SK-N-SH (cell line): ENCODE results near the gene PCLO. TPM values are rescaled to one million over a fixed set of nuclear protein-coding genes. Genes with fewer than 3 reads are reported as not detected.

Source experiments
- CTCF ChIA-PET: fragments of 300-600, 350-600 bp; formaldehyde crosslinking; extraction: SDS; loops from one replicate; lab custom pipeline; 2021; lab: Yijun Ruan, JAX
- POLR2A ChIA-PET: fragments of 350-600 bp; sonication (Branson Sonifier 250); formaldehyde crosslinking; extraction: SDS; loops from one replicate; lab custom pipeline; 2020; ENCODE audit warnings: antibody characterized with exemption, inconsistent platforms; lab: Yijun Ruan, JAX
- DNase-seq: peaks from one replicate; pipeline ENCODE4 v3.0.0; 2012
- H2AFZ ChIP-seq: fragments of 200-600 bp; sonication (generic); 2 replicates; pipeline ENCODE4 v1.8.1; 2016; ENCODE audit warnings: antibody characterized with exemption, mild to moderate bottlenecking, low read depth
- H3F3A ChIP-seq: fragments of 200-600 bp; sonication (generic); replicated peaks from 2 replicates; pipeline ENCODE3; 2016; ENCODE audit warnings: antibody characterized with exemption, mild to moderate bottlenecking; ENCODE audit not compliant: insufficient read depth
- H3K27ac ChIP-seq, 2 experiments: fragments of 200-500 bp in 1 of 2; fragments of 200-600 bp in 1 of 2; sonication (Bioruptor generic) in 1 of 2; sonication (generic), shearing (Covaris generic) in 1 of 2; 2 replicates each; pipeline versions ENCODE4 v1.5.1 to v1.6.1; 2014 to 2016; ENCODE audit warnings: low read depth in 2 of 2, inconsistent platforms in 1 of 2, low read length in 1 of 2, mild to moderate bottlenecking in 1 of 2, mixed read lengths in 1 of 2
- H3K27me3 ChIP-seq: fragments of 200-600 bp; sonication (generic), shearing (Covaris generic); 2 replicates; pipeline ENCODE4 v1.6.1; 2016; ENCODE audit warnings: mixed run types; ENCODE audit not compliant: insufficient read depth
- H3K36me3 ChIP-seq, 2 experiments: fragments of 200-500 bp in 1 of 2; fragments of 200-600 bp in 1 of 2; sonication (Bioruptor generic) in 1 of 2; sonication (generic) in 1 of 2; replicated peaks in 1 of 2; 2 replicates each; pipeline versions ENCODE3 to v1.5.1; 2014 to 2016; ENCODE audit warnings: low read length in 1 of 2, mild to moderate bottlenecking in 1 of 2; ENCODE audit not compliant: insufficient read depth in 2 of 2, control insufficient read depth in 1 of 2
- H3K4me1 ChIP-seq, 2 experiments: fragments of 200-500 bp in 1 of 2; fragments of 200-600 bp in 1 of 2; sonication (Bioruptor generic) in 1 of 2; sonication (generic), shearing (Covaris generic) in 1 of 2; 2 replicates each; pipeline versions ENCODE4 v1.5.1 to v1.6.1; 2014 to 2016; ENCODE audit warnings: low read depth in 1 of 2, low read length in 1 of 2, mixed run types in 1 of 2; ENCODE audit not compliant: insufficient read depth in 2 of 2, control insufficient read depth in 1 of 2
- H3K4me2 ChIP-seq: fragments of 200-600 bp; sonication (generic), shearing (Covaris generic); 2 replicates; pipeline ENCODE4 v1.6.1; 2017; ENCODE audit warnings: mixed run types
- H3K4me3 ChIP-seq, 2 experiments: fragments of 200-500 bp in 1 of 2; fragments of 200-600 bp in 1 of 2; sonication (Bioruptor generic) in 1 of 2; sonication (generic), shearing (Covaris generic) in 1 of 2; 2 replicates each; pipeline versions ENCODE4 v1.5.1 to v1.8.1; 2014 to 2016; ENCODE audit warnings: low read depth in 2 of 2, inconsistent platforms in 1 of 2, low read length in 1 of 2, mild to moderate bottlenecking in 1 of 2, mixed read lengths in 1 of 2, moderate library complexity in 1 of 2
- H3K79me2 ChIP-seq: fragments of 200-600 bp; sonication (generic); 2 replicates; pipeline ENCODE4 v1.8.1; 2017; ENCODE audit warnings: mild to moderate bottlenecking; ENCODE audit not compliant: insufficient read depth
- H3K9ac ChIP-seq: fragments of 200-600 bp; sonication (generic); 2 replicates; pipeline ENCODE4 v1.6.1; 2017; ENCODE audit warnings: mixed run types
- H3K9me2 ChIP-seq: fragments of 200-600 bp; sonication (generic); 2 replicates; pipeline ENCODE4 v1.6.1; 2017; ENCODE audit warnings: mixed run types
- H3K9me3 ChIP-seq: fragments of 200-600 bp; sonication (generic); 2 replicates; pipeline ENCODE4 v1.6.1; 2017; ENCODE audit warnings: mixed run types, mild to moderate bottlenecking, moderate library complexity
- H4K20me1 ChIP-seq: fragments of 200-600 bp; sonication (generic); 2 replicates; pipeline ENCODE4 v1.6.1; 2017; ENCODE audit warnings: mild to moderate bottlenecking, mixed run types; ENCODE audit not compliant: insufficient read depth
- CHD2 ChIP-seq: fragments of 150-350 bp; IDR thresholded peaks from 2 replicates; pipeline ENCODE4 v1.6.1; 2018; ENCODE audit warnings: low read length; ENCODE audit not compliant: partially characterized antibody
- EP300 ChIP-seq, 2 experiments: IDR thresholded peaks; 2 replicates each; pipeline versions ENCODE4 v1.4.0 to v1.6.1; 2012; ENCODE audit warnings: borderline replicate concordance in 1 of 2, low read depth in 1 of 2, low read length in 1 of 2
- EZH2phosphoT487 ChIP-seq: fragments of 200-600 bp; sonication (generic); IDR thresholded peaks from 2 replicates; pipeline ENCODE4 v1.6.1; 2017; ENCODE audit warnings: low read depth, mixed run types, mild to moderate bottlenecking, antibody characterized with exemption, moderate library complexity, borderline replicate concordance
- FOSL2 ChIP-seq: IDR thresholded peaks from 2 replicates; pipeline ENCODE4 v1.4.0; 2012; ENCODE audit warnings: low read depth, mild to moderate bottlenecking, moderate library complexity, borderline replicate concordance
- IRF3 ChIP-seq: fragments of 150-350 bp; IDR thresholded peaks from 2 replicates; pipeline ENCODE4 v1.6.1; 2016; ENCODE audit warnings: mild to moderate bottlenecking, low read depth, low read length
- MAX ChIP-seq: IDR thresholded peaks from 2 replicates; pipeline ENCODE4 v1.4.0; 2012; ENCODE audit warnings: low read depth
- MXI1 ChIP-seq: IDR thresholded peaks from 2 replicates; pipeline ENCODE4 v1.6.1; 2012; ENCODE audit warnings: mild to moderate bottlenecking, low read depth, low read length, improper control_type of control experiment
- RAD21 ChIP-seq: IDR thresholded peaks from 2 replicates; pipeline ENCODE4 v1.6.1; 2012; ENCODE audit warnings: mild to moderate bottlenecking, low read length
- RCOR1 ChIP-seq: fragments of 150-350 bp; IDR thresholded peaks from 2 replicates; pipeline ENCODE4 v1.6.1; 2017; ENCODE audit warnings: antibody characterized with exemption, low read length
- RXRA ChIP-seq: IDR thresholded peaks from 2 replicates; pipeline ENCODE4 v1.4.0; 2012; ENCODE audit warnings: low read depth, mild to moderate bottlenecking, borderline replicate concordance
- SIN3A ChIP-seq: IDR thresholded peaks from 2 replicates; pipeline ENCODE4 v1.6.1; 2012; ENCODE audit warnings: low read depth, mild to moderate bottlenecking, low read length, moderate library complexity, borderline replicate concordance
- SMC3 ChIP-seq: IDR thresholded peaks from 2 replicates; pipeline ENCODE4 v1.6.1; 2012; ENCODE audit warnings: low read depth, low read length, improper control_type of control experiment
- TAF1 ChIP-seq: IDR thresholded peaks from 2 replicates; pipeline ENCODE4 v1.6.1; 2012; ENCODE audit warnings: low read depth, mild to moderate bottlenecking, low read length, moderate library complexity, borderline replicate concordance
- TCF12 ChIP-seq: IDR thresholded peaks from 2 replicates; pipeline ENCODE4 v1.4.0; 2012
- ZBTB33 ChIP-seq: IDR thresholded peaks from 2 replicates; pipeline ENCODE4 v1.4.0; 2012; ENCODE audit warnings: low read depth, borderline replicate concordance
- WGBS: methylation state at CpG from one replicate; pipeline ENCODE4 v1.1.6; 2017; ENCODE audit warnings: low lambda C conversion rate; 5-methylcytosine and 5-hydroxymethylcytosine counted together
- polyA plus RNA-seq, 3 experiments: library from polyadenylated mRNA; depleted of rRNA; stranded (reverse); fragments of >200 nt; gene quantifications; 2 replicates each; pipeline ENCODE4 v1.2.3, GENCODE V29; 2012

Gene PCLO
- polyA plus RNA-seq, 1 of the 3 experiments (the other 2 are of a cell fraction): 0.51 TPM

GRCh38 chr7:83055197-83055596, 107.5 kb downstream of the PCLO start:
- TF ChIP-seq TAF1 (no peak), EP300 (IDR thresholded peaks at IDR 0.05; ENCODE audit: borderline replicate concordance in 1 of 2, low read depth in 1 of 2, low read length in 1 of 2) (no peak), SIN3A (no peak)
- CTCF ChIA-PET: interaction anchor here (0.6 kb wide), 1 partner anchor 17 kb away, joined by 4 read pairs; no protein-coding TSS in a partner anchor

GRCh38 chr7:83054472-83054871, 108.2 kb downstream of the PCLO start:
- H3F3A ChIP-seq: no peaks in the 10 kb centered on the region
- no peak overlapping the region for H3K27ac ChIP-seq
- no peaks in the 10 kb centered on the region; a peak in 1 of 4 replicates for H3K4me1 ChIP-seq
- no peak overlapping the region for H3K9ac ChIP-seq
- H3K79me2 ChIP-seq: no peaks in the 10 kb centered on the region
- CTCF ChIA-PET: no interaction called here
- DNase-seq: no peak
- 80% methylated on average over 1 of the region's 1 CpG for WGBS
- no peaks in the 10 kb centered on the region for H3K9me2 ChIP-seq
- H3K4me3 ChIP-seq: no peak overlapping the region
- no peak overlapping the region for H3K4me2 ChIP-seq
- no peaks in the 10 kb centered on the region for H3K36me3 ChIP-seq
- no peaks in the 10 kb centered on the region for H3K9me3 ChIP-seq
- TF ChIP-seq RAD21: no peak
- TF ChIP-seq RXRA: no peak
- no peak for TF ChIP-seq IRF3
- no peak for TF ChIP-seq TAF1
- no peak for TF ChIP-seq TCF12
- TF ChIP-seq EZH2phosphoT487: no peak
- no peak for TF ChIP-seq MXI1
- no peak for TF ChIP-seq CHD2
- no peak for TF ChIP-seq ZBTB33
- no peak for TF ChIP-seq SMC3
- TF ChIP-seq MAX: no peak
- no peak for TF ChIP-seq RCOR1
- TF ChIP-seq FOSL2: no peak
- H3K27me3 ChIP-seq: no peaks in the 10 kb centered on the region
- POLR2A ChIA-PET: no interaction called here
- H2AFZ ChIP-seq: no peak overlapping the region
- H4K20me1 ChIP-seq: no peaks in the 10 kb centered on the region

More at GRCh38 chr7:83055197-83055596, 107.5 kb downstream of the PCLO start:
- no peak overlapping the region for H3K4me3 ChIP-seq
- H3K27me3 ChIP-seq: no peaks in the 10 kb centered on the region
- H3K27ac ChIP-seq: no peak overlapping the region
- DNase-seq: no peak
- POLR2A ChIA-PET: no interaction called here
- no peak overlapping the region for H2AFZ ChIP-seq
- no peaks in the 10 kb centered on the region for H3K9me3 ChIP-seq
- WGBS: 69% methylated on average over 2 of the region's 2 CpGs
- H3K4me1 ChIP-seq: peaks cover 0 to 3% of the 10 kb centered on the region in 2 experiments; a peak in 2 of 4 replicates
- H4K20me1 ChIP-seq: no peaks in the 10 kb centered on the region
- no peaks in the 10 kb centered on the region for H3K9me2 ChIP-seq
- no peaks in the 10 kb centered on the region for H3K79me2 ChIP-seq
- H3K4me2 ChIP-seq: no peak overlapping the region
- H3K36me3 ChIP-seq: no peaks in the 10 kb centered on the region
- H3F3A ChIP-seq: no peaks in the 10 kb centered on the region
- H3K9ac ChIP-seq: no peak overlapping the region
